HG03025 (cell line): ENCODE data around the gene DHDH.

Experiments
- ATAC-seq: cut with Tn5 transposase; IDR thresholded peaks from one replicate; pipeline ENCODE4 v1.9.1; 2021; ENCODE audit warnings: mild to moderate bottlenecking, moderate library complexity; ENCODE audit not compliant: unreplicated experiment, low FRiP score

The DHDH gene

DNA sequence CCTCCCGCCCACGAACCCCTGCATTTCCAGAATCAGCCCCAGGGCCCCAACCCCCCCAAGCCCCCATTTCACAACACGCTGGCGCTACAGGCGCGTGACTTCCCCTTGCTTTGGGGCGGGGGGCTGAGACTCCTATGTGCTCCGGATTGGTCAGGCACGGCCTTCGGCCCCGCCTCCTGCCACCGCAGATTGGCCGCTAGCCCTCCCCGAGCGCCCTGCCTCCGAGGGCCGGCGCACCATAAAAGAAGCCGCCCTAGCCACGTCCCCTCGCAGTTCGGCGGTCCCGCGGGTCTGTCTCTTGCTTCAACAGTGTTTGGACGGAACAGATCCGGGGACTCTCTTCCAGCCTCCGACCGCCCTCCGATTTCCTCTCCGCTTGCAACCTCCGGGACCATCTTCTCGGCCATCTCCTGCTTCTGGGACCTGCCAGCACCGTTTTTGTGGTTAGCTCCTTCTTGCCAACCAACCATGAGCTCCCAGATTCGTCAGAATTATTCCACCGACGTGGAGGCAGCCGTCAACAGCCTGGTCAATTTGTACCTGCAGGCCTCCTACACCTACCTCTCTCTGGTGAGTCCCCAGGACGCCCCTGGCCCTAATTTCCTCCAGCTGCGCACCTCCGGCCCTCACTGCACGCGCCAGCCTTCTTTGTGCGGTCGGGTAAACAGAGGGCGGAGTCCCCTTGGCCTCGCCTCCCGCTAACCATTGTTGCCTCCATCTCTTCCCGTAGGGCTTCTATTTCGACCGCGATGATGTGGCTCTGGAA lies 31.7 kb downstream of the DHDH start, which contains the start of gene FTL:
TSS of gene FTL (plus strand) at position 270 of the 766 bp plus-strand sequence. CDS start at position 469, 199 bp downstream.
- ATAC-seq: peak; percentile 59

DNA sequence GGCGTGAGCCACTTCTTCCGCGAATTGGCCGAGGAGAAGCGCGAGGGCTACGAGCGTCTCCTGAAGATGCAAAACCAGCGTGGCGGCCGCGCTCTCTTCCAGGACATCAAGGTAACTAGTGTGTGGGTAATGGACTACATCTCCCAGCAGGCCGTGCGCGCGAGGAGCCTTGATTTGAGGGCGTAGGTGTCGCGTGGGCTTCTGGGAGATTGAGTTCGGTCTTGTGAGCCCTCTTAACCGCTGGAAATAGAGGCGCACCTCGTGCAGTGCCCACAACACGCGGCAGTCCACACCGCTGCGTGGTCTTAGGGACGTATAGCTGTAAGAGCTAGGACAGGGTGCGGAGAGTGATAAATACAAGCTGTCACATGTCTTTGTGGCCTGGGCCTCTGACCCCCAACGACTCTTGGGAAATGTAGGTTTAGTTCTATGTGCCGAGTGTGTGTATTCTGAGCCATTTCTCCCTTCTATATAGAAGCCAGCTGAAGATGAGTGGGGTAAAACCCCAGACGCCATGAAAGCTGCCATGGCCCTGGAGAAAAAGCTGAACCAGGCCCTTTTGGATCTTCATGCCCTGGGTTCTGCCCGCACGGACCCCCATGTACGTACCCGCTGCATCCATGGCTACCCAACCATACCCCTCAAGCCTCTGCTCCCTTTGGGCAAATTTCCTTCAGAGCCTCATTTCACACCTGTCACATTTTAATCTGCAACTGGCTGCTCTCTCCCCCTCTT lies 32.5 kb downstream of the DHDH start:
- ATAC-seq: peak; percentile 7

DNA sequence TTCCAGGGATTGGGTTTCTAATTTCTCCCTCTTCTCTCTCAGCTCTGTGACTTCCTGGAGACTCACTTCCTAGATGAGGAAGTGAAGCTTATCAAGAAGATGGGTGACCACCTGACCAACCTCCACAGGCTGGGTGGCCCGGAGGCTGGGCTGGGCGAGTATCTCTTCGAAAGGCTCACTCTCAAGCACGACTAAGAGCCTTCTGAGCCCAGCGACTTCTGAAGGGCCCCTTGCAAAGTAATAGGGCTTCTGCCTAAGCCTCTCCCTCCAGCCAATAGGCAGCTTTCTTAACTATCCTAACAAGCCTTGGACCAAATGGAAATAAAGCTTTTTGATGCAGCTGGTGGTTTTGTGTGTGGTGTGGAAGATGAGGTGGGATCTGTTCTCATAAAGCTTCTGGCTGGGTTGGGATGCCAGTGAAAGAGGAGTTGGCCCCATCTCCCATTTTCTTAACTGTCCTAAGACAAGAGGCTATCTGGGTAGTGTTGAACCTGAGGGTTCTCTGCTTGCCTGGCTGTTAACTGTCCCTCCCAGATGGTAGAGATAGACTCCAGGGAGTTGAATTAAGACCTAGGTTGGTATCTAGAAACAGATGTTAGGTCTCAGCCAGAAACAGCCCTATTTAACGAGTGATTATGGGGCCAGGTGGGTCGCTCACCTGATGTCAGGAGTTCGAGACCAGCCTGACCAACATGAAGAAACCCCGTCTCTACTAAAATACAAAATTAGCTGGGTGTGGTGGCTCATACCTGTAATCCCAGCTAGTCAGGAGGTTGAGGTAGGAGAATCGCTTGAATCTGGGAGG lies 33.2 kb downstream of the DHDH start:
- ATAC-seq: no peak

DNA sequence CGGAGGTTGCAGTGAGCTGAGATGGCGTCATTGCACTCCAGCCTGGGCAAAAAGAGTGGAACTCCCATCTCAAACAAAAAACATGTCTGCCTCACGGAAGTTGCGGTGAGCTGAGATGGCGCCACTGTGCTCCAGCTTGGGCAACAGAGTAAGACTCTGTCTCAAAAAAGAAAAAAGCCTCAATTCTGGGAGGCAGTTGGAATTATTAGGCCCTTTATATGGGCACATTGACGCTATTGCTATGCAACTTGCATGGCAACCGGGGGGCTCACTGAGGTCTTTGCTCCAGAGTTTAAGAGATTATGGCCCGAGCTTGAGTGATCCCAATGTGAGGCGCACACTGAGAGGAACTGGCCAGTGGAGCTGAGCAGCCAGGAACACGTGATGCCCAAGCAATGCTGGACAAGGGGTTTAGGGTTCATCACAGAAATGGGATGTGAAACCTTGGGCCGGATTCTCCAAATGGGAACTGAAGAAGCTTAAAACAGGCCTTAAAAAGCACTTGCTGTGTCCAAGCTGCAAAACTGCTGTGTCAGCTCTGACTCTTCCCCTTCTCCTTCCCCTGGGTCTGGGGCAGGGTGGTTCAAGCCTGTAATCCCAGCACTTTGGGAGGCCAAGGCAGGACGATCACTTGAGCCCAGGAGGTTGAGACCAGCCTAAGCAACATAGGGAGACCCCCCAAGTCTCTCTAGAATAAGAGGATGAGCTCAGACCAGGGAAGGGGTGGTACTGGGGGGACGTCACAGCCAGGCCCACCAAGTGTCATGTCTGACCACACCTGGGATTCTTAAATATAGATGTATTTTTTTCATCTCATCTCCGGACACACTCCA lies 34.1 kb downstream of the DHDH start:
- ATAC-seq: no peak

DNA sequence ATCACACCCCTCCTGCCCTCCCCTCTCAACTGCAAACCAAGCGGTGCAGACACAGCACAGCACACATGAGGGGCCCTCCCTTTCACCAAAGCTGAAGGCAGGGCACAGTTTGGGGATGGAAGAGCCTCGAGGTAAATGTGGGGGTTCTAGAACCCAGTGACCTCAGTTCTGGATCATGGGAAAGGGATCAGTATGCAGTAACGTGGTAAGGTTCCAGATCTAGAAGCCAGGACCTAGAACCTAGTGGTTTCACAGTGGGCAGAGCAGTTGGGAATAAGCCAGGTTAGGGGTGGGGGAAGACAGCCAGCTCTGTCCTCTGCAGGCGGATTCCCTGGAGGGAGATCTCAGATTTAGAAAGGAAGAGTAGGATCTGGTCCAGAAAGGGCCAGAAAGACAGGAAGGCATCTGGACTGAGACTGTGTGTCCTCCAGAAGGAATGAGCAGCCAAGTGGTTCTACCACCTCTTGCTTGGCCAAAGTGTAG lies 34.7 kb downstream of the DHDH start:
- no peak for ATAC-seq

DNA sequence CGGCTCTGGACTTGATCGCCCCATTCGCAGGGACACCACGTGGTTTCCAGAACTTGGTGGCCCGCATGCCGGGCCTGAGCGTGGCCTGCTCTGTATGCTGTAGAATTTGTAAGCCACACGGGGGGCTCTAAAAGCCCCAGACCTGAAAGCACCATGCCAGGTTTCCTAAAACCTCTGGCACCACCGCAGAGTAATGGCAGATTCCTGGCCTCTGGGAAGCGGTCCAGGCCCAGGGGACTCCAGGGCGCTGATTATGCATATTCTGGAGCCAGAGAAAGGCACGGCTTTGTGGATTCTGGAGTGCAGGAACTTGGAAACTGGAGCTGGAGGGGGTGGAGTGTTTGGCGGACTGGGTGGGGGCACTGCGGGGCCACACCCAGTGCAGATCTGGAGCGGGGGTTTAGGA lies 35.3 kb downstream of the DHDH start:
- ATAC-seq: no peak

DNA sequence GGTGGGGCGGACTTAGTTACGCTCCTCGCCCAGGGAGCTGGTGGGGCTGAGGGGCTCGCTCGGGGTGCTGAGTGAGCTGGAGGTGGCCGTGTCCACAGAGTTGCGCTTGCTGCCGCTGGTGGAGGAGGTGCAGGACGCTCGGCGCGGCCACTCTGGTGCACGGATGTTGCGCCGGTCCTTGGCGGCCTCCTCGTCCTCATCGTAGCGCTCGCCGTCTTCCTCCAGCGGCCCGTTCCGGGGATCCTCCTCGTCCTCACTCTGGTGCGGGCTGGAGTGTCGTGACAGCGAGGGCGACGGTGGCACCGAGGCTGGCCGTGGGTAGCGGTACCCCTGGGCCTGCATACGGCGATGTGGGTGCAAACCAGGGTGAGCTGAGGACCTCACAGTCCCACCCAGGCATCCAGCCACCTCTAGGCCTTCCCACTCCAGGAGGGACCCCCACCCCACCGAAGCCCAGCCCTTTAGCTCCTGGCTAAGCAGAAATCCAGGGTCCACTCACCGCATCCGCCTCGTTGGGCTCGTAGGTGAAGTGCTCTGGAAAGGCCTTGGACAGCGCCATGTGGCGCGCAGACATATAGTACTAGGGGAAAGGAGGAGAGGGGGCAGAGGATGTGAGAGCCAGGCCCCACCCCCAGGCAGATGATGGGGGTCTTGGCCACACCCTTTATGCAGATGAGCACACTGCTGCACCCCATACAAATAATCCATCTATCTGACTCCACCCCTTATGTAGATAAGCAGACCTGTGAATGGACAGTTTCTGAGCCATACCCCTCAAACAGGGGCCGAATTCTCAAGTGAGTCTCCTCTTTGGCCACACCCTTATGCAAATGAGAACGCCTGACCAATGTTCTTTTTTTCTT lies 36.0 kb downstream of the DHDH start:
- ATAC-seq: no peak

DNA sequence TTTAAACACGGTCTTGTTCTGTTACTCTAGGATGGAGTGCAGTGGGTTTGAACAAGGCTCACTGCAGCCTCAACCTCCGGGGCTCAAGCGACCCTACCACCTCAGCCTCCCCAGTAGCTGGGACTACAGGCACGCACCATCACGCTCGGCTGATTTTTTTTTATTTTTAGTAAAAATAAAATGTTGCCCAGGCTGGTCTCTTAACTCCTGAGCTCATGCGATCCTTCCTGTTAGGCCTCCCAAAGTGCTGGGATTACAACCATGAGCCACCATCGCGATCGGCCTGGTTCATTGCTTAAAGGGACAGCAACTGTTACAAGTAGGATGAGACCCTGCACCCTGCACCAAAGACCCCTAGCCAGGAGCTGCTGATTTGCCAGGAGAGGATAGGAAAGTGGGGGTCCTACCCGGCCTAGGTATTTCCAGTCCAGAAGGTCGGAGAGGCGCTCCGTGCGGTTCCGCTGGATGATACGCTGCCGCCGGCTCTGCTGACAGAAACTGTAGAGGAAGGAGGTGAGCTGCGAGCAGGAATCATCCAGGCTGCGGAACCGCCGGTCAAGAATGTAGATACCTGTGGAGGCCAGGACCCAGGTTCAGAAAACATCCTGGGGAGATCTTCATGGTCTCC lies 36.8 kb downstream of the DHDH start:
- no peak for ATAC-seq

DNA sequence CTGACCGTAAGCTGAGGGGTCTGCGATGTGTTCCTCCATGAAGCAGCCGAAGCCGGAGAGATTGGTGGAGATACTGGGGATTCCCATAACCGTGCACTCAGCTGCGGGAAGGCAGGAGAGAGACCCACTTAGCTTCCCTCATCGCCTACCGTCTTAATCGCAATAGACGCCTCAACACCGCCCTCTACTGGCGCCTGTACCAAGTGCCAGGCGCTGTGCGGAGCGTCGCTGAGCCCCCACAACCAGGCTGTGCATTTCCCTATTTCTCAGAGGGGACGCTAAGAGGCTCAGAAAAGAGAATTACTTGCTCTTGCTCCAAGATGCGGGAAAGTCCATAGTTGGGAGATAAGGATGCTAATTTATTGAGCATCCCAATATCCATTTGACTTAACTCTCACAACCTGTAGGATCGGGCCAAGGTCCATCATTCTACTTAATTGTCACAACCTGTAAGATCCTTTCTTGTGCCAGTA lies 37.5 kb downstream of the DHDH start:
- ATAC-seq: no peak

DNA sequence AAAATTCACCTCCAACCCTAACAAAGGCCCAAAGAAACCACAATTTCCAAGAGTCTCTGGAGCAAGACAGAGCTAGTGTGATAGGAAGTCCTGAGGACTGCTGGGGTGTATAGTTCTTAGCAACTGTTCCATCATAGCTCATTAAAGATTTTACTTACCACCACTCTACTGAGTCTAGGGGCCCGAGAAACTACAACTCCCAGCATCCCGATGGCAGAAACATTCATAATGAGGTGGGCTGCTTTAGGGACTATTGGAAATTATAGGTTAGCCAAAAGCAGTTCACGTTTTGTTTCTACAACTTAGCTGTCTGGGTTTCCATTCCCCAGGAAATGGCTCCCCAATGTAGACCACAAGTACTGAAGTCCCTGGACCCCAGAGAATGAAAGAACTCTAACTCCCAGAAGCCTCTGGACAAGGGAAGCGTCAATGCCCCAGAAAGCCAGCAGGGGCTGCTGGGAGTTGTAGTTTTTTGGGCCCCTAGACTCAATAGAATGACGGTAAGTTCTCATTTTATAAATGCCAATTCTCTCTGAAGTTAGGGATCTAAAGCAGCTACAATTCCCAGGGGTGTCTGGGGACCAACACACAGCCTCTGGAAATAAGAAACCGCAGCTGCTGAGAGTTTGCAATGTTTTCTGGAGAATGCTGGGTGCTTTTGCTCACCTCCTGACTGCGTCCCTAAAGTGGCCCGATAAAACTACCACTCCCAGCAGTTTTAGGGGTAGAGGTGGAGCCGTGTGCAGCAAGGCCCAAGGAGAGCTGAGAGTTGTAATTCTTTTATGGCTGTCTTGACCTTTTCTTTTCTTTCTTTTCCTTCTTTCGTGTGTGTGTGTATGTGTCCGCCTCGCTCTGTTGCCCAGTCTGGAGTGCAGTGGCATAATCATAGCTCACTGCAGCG lies 42.7 kb downstream of the DHDH start:
- ATAC-seq: no peak

DNA sequence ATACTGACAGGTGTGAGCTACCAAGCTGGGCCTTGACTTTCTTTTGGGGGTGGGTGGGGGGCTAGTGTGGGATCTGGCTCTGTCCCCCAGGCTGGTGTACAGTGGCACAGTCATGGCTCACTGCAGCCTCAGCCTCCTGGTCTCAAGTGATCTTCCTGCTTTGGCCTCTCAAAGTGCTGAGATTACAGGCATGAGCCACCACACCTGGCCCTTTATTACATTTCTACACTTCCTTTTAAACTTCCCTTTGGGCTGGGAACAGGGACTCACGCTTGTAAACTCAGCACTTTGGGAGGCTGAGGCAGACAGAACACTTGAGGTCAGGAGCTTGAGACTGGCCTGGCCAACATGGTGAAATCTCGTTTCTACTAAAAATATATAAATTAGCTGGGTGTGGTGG lies 43.6 kb downstream of the DHDH start:
- no peak for ATAC-seq

DNA sequence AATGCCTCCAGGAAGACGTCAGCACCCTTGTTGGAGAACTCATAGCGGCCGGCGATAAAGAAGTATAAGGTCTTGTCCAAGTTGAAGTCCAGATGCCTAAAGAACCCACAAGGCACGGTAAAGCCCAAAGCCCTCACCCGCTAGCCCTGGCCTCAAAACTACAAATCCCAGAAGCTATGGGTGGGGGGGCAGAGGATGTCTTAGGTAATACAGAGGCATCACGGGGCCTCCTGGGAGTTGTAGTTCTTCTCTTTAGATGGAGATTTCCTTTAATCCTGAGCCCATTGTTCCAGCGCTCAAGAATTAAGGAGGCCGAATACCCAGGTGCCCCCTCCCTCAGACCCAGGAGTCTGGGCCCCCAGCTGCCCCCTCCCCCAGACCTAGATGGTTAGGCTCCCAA lies 48.8 kb downstream of the DHDH start:
- no peak for ATAC-seq

DNA sequence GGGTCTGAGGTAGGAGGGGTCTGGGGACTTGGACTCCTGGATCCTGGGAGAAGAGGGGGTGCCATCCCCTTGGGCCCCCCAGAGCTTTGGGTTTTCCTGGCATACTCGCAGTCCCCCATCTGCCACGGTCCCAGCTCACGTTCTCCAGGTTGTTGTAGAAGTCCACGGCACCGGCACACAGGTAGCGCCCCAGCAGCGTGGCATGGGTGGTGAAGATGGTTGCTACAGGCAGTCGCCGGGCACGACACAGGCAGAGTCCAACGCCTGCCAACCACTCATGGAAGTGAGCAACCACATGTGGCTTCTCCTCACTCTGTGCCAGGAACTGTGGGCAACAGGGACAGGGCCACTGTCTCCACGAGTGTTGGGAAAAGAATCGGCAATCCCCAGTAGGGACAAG lies 52.2 kb downstream of the DHDH start:
- no peak for ATAC-seq

DNA sequence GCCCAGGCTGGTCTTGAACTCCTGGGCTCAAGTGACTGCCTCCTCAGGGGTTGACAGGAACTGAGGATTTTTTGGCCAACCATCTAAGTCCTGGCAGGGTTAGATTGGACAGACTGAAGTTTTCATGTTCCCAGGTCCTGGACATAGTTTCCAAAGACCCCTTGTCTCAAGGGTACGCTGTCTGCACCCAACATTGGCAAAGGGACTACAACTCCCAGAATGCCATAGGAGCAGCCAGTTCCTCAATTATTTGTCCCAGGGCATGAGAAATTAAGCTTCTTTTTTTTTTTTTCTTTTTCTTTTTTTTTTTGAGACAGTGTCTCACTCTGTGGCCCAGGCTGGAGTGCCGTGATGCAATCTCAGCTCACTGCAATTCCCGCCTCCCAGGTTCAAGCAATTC lies 52.7 kb downstream of the DHDH start:
- no peak for ATAC-seq

DNA sequence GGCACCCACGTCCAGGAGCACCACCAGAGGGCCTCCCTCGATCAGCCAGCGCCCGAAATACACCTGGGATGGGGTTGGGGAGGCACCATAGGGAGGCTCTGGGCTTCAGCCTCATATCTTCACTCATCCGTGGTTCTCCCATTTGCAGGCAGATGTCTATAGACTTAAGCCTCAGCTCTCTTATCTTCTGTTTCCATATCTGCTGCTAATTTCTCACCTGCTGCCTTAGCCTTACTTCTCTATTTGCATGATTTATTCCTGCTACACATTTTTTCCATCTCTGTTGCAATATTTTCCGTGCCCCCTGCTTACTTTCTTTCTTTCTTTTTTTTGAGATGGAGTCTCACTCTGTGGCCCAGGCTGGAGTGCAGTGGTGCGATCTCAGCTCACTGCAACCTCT lies 53.8 kb downstream of the DHDH start:
- ATAC-seq: no peak

DNA sequence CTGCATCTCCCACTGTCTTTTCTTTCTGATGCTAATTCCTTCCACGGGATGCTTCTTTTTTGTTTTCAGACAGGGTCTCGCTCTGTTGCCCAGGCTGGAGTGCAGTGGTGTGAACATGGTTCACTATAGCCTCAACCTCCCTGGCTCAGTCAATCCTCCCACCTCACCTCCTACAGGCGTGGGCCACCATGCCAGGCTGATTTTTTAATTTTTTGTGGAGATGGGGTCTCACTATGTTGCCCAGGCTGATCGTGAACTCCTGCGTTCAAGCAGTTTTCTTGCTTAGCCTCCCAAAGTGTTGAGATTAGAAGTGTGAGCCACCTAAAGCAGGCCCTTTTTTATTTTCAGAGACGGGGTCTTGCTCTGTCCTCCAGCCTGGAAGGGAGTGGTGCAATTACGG lies 54.8 kb downstream of the DHDH start:
- no peak for ATAC-seq

DNA sequence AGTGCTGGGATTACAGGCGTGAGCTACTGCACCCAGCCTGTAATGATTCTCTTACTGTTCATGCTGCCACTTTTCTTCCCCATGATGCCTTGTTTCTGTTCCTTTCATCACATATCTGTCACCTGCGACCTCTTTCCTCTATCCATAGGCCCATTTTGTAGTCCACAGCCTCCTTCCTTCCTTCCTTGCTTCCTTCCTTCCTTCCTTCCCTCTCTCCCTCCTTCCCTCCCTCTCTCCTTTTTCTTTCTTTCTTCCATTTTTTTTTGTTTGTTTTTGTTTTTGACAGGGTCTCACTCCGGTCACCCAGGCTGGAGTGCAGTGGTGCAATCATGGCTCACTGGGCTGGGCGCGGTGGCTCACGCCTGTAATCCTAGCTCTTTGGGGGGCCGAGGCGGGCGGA lies 55.4 kb downstream of the DHDH start:
- ATAC-seq: no peak
